Measurements from ENCODE around the gene NIN. TPM values are rescaled to one million over a fixed set of nuclear protein-coding genes. Genes with fewer than 3 reads are reported as not detected.

Gene NIN
- total RNA-seq, 4 donors from 2014 or later, result 23.7 to 51.2 (median 29.5) TPM

DNA sequence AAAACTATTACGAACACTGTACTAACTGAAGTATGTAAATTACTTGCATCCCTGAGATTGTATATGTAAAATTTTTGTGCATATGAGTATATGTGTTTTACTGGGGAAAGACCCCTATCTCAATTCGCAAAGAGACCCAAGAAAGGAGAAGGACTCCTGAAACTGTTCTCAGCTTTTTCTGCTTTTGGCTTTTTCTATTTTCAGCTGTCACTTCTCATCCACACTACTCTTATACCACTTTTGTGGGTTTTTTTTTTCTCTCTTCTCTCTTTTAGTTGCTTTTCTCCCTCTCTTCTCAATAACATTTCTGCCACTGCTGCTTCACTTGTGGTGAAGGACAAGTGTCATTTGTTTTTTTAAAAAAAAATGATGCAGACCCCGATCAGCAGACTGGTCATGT lies 39.8 kb downstream of the NIN start:
- TF ChIP-seq, protein P1, sequence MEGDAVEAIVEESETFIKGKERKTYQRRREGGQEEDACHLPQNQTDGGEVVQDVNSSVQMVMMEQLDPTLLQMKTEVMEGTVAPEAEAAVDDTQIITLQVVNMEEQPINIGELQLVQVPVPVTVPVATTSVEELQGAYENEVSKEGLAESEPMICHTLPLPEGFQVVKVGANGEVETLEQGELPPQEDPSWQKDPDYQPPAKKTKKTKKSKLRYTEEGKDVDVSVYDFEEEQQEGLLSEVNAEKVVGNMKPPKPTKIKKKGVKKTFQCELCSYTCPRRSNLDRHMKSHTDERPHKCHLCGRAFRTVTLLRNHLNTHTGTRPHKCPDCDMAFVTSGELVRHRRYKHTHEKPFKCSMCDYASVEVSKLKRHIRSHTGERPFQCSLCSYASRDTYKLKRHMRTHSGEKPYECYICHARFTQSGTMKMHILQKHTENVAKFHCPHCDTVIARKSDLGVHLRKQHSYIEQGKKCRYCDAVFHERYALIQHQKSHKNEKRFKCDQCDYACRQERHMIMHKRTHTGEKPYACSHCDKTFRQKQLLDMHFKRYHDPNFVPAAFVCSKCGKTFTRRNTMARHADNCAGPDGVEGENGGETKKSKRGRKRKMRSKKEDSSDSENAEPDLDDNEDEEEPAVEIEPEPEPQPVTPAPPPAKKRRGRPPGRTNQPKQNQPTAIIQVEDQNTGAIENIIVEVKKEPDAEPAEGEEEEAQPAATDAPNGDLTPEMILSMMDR (IDR thresholded peaks at IDR 0.05), result no peak
- ATAC-seq (ENCODE audit: low FRiP score), result no peak
- no peak for DNase-seq (ENCODE audit: low spot score)

DNA sequence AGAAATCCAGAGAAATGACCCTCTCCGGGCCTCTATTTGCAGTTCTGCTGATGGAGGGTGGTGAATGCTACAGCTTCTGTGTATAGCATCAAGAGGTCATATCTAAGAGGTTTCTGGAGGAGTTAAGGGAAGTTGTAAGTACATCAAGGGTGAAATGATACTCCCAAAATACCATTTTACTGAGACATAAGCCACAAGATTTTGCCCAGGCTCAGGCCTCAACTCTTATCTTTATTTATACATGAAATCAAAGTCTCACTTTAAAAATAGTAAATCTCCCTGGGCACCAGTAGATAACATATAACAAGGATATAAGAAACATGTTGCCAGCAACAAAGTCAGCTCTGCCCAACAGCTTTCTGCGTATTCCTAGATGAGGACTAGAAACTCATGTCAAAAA lies 40.4 kb downstream of the NIN start:
- ATAC-seq (ENCODE audit: low FRiP score) (no peak), DNase-seq (ENCODE audit: low spot score) (no peak)
- TF ChIP-seq, protein P1 (IDR thresholded peaks at IDR 0.05), result no peak

DNA sequence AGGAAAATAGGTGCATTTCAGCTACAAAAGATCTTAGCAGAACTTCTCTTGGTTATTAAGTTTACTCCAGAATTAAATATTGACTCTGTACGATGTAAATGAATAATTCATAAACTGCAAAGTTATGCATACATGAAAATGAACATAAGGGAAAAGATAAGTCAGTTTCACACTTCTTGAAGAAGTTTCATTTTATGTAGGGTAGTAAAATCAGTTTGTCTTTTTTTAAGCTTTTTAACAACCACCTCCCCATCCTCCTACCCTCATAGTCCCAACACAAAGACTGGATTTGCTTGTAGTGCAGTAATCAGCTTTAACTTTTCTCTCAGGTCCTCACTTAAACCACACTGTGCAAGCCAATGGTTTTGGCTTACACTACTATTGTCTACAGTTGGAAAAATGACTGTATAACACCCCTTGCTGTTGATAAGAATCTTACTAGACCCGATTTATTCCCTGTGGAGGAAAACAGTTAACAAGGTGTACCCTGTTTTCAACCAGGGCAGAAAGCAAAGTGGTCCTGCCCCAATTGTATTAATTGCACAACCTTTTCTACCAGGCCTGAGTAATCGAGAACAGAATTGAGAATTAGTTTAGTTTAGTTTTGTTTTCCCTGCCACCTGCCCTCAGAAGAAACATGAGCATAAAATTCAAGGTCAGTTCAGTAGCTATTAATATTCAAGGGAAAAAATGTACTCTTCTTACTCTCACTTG lies 44.1 kb downstream of the NIN start:
- TF ChIP-seq, protein P1 (IDR thresholded peaks at IDR 0.05), result no peak
- ATAC-seq (ENCODE audit: low FRiP score), result no peak
- no peak for DNase-seq (ENCODE audit: low spot score)

DNA sequence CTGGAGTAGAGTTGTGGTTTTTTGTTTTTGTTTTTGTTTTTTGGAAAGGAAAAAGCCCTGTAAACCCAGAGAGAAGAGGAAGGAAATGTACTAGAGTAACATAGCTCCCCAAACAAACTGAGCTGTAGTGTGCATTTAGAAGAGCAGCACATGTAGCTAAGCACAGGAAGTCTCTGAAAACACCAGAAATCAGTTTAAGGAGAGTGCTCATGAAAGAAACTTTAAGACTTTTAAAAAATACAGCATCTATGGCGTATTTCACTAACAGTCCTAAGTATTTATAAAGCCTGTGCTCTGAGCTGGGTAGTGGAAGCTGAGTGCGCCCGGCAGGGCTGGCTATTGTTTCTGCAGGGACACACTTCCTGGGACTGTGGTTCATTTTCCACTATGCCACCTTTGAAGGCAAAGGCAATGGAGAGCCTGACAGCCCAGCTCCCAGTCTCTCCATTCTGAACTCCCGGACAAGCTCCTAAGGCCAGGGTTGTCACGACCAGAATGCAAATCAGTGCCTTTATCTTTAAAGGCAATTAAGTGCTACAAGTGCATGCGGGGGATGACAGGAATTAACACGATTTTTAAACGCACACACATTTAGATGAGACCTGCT lies 45.4 kb downstream of the NIN start:
- DNase-seq (ENCODE audit: low spot score), result no peak
- ATAC-seq (ENCODE audit: low FRiP score), result no peak
- TF ChIP-seq, protein P1 (IDR thresholded peaks at IDR 0.05), result no peak

DNA sequence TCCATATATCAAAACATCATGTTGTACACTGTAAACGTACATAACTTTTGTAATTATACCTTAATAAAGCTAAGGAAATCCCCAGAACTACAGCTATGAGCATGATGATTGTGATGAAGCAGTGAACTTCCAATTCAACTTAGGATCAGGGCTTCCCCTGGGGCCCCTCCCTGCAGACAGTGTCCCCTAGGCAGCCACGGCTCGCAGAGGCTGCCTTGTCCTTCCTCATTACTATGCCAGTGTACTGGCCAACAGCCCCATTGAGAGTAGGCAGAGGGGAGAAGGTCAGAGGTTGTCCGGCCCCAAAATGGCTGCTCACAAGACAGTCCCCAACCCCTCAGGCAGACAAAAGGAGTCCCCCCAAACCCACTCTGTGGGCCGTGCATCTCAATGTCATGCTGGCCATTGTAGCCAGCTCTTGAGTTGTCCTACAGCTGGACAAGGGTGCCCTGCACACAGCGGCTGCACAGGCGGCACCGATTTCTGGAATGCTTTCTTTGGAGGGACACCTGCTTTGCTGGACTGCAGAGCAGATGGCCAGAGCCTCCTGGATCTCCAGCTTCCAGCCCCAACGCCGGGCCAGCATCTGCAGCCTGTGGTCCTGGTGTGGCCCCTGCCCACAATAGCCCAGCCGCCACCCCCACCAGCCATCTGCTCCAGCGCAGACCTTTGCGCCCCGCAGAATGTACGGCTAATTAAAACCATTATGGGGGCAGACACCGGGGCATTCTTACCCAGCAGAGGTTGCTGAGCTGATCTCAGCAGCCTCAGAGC lies 46.1 kb downstream of the NIN start:
- DNase-seq (ENCODE audit: low spot score), result no peak

DNA sequence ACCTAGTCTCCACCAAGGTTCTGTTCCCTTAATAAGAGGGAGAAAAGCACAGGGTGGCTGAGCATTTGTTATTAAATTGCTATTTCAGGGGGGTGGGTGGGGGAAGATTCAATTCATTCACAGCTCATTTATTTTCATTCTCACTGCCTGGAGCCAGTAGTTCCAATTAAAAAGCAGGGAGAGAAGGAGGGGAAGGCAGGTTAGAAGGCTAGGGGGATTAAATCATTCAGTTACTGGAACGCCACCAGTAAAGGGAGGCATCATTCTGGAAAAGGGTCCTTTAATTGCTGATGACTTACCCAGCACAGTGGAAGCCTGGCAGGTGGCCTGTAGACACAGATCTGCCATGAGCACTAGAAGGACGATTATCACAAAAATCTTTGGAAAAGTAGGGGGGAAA lies 47.4 kb downstream of the NIN start:
- ATAC-seq (ENCODE audit: low FRiP score) (no peak), DNase-seq (ENCODE audit: low spot score) (no peak)
- TF ChIP-seq, protein P1 (IDR thresholded peaks at IDR 0.05), result no peak

More for the DNA sequence above, 46.1 kb downstream of the NIN start:
- TF ChIP-seq, protein P1 (IDR thresholded peaks at IDR 0.05), result no peak
- peak; percentile 21 for ATAC-seq (ENCODE audit: low FRiP score)

Data from omental fat pad (tissue), 4 donors.